PC-9 (cell line): ENCODE results near the gene STRN4.

Experiments
- EZH2 ChIP-seq: fragments of 200-600 bp; sonication (generic); IDR thresholded peaks from 2 replicates; pipeline ENCODE4 v1.8.0; 2017; ENCODE audit warnings: antibody characterized with exemption, low read depth
- TF ChIP-seq, protein P1 (sequence below): fragments of 200-600 bp; sonication (generic); conservative IDR thresholded peaks from 2 replicates; pipeline ENCODE4 v1.6.1; 2017; ENCODE audit warnings: mixed run types, antibody characterized with exemption, mild to moderate bottlenecking, moderate library complexity

DNA sequence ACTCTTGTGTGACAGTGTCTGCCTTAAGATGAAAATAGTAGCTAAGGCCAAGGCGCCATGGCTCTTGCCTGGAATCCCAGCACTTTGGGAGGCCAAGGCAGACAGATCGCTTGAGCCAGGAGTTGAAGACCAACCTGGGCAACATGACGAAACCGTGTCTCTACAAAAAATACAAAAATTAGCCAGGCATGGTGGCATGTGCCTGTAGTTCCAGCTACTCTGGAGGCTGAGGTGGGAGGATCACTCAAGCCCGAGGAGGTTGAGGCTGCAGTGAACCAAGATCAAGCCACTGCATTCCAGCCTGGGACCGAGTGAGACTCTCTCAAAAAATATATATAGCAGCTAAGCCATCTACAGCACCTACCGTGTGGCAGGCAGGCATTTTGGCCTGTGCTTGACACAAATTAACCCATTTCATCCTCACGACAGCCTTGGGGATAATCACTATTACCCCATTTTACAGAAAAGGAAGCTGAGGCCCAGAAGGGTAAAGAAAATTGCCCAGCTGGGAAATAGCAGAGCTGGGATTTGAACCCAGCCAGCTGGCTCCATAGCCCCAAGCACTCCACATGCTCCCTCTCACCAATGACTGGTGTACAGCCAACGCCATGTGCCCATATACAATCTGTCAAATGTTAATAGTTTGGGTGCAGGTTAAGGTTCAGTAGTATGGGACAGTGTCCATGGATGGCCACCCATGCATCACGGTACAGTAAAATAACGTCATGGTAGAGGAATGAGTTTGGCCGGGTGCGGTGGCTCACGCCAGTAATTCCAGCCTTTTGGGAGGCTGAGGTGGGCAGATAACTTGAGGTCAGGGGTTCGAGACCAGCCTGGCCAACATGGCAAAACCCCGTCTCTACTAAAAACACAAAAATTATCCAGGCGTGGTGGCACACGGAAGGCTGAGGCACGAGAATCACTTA, 39.1 kb upstream of the STRN4 start:
- TF ChIP-seq, protein P1, sequence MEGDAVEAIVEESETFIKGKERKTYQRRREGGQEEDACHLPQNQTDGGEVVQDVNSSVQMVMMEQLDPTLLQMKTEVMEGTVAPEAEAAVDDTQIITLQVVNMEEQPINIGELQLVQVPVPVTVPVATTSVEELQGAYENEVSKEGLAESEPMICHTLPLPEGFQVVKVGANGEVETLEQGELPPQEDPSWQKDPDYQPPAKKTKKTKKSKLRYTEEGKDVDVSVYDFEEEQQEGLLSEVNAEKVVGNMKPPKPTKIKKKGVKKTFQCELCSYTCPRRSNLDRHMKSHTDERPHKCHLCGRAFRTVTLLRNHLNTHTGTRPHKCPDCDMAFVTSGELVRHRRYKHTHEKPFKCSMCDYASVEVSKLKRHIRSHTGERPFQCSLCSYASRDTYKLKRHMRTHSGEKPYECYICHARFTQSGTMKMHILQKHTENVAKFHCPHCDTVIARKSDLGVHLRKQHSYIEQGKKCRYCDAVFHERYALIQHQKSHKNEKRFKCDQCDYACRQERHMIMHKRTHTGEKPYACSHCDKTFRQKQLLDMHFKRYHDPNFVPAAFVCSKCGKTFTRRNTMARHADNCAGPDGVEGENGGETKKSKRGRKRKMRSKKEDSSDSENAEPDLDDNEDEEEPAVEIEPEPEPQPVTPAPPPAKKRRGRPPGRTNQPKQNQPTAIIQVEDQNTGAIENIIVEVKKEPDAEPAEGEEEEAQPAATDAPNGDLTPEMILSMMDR: no peak
- TF ChIP-seq EZH2: no peak
